Hindlimb muscle (tissue), 1 donor: ENCODE data around the gene SAMD9L. TPM values are rescaled to one million over a fixed set of nuclear protein-coding genes. Genes with fewer than 3 reads are reported as not detected.

ENCODE experiments used
- DNase-seq: peaks from one replicate; pipeline ENCODE4 v3.0.0-alpha.2; 2013
- polyA plus RNA-seq: library from polyadenylated mRNA; unstranded; fragments of 120-200 nt; gene quantifications from one replicate; pipeline ENCODE4 v1.2.1, GENCODE V29; 2013; ENCODE audit not compliant: insufficient read length

The SAMD9L gene
- polyA plus RNA-seq, result 4.8 TPM

DNA sequence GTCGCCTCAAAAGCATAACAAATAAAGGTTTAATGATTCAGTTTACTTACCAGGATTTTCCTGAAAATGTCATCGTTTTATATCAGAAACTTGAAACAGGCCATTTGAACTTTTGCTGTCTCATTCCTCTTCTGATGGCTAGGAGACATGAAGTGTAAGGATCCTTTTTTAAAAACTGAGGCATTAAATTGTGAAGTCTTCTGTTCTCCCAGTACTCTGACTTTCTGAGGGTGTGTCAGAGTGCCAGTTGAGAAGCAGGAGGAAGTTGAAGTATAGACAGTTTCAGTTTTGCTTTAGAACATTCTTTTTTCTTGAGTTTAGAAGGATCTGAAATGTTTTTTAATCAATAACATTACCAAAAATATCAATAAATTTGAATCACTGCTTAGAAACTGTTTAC lies at the start of gene SAMD9L:
TSS of gene SAMD9L (minus strand) at position 242 of the 400 bp plus-strand sequence. CDS start 12,414 bp downstream, outside the sequence.
- peak; percentile 28 for DNase-seq

DNA sequence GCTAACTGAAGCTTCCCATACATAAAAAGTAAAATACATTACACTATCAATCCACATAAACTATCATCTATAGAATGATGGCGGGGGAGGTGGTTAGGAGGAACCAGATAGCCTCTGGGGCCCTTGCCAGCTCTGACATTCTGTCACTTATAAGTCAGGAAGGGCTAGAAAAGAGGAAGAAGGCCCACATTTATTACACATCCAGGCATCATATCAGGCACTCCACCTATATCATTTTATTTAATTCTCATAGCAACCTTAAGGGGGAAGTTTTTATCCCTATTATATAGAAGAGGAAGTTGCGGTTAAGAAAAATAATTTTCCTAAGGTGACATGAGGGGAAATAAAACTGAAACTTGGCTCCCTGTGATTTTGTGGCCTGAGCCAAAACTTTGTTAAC lies 48.2 kb upstream of the SAMD9L start:
- DNase-seq, result no peak

DNA sequence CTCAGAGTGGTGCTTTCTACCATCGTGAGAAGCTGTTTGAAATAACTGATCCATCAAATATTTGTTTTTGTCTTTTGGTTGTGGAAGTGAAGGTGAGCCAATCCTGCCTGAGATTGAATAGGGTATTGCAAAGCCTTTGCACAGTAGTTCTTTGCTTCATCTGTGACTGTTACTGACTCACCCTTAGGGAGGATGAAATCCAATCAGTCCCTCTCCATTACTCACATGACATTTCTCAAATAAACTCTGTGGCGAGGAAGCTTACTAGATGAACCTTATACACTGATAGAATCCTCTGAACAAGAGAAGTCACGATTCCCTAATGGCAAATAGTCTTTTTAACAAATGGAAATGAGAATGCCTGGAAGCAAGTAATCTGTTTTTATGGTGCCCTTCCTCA lies 46.2 kb upstream of the SAMD9L start:
- no peak for DNase-seq

DNA sequence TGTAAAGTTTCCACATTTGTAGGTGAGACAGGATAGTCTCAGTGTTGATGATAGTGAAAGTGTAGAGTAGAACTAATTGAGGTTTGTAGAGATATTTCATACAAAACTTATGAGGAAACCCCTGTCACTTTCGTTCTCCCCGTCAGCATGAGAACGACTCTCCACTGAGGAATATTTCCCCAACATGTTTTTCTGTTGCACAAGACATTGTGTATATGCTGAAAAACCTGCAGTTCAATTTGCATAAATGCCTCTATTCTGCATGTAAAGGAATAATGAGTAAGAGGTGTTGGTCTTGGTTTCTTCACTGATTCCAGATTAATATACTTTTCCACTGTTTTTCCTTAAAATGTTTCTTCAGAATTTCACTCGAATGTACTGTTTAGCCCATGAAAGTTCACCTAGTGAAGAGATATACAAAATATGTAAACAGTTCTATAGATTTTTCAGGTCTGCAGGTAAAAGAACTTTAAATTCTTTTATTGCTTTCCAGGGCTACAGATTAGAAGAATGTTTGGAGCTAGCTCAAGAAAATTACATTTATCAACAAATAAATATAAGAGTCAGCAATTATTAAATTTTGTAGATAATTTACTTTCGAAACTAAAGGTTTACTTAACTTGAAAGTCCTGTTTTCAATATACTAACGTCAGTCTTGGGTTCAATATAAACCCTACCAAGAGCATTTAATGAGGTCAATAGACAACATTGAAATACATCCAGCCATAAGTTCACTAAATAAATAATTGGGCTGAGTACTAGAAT lies 40.9 kb upstream of the SAMD9L start:
- DNase-seq, result no peak

DNA sequence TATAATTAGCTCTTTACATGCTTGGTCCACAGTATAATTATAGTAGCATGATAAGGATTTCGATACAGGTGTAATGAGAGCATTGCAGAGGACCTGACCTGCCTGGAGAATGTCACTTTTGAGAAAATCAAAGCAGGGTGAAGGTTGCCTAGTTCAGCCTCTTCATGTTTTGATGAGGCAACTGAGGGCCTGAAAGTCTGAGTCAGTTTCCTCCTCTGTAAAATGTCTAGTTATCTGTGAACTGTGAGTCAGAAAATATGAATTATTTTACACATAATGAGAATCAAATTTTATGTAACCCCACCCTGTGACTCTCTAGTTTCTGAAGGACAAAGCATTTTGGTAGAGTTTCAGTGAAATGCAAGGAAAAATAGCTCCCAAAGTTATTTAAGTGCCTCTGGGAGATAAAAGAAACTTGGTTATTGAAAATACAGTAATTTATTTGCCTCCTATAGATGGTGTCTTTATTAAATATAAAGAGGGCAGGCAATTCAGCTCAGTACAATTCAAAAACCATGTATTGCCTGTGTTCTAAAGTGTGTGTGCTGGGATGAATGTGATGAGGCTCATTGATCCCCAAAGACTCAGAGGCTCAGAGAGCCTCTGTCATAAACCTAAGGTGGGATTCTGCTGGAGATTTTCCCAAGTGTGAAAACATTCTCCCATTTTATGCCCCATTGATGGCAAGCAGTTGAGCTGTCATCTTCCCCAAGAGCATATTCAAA lies 37.3 kb upstream of the SAMD9L start:
- no peak for DNase-seq

DNA sequence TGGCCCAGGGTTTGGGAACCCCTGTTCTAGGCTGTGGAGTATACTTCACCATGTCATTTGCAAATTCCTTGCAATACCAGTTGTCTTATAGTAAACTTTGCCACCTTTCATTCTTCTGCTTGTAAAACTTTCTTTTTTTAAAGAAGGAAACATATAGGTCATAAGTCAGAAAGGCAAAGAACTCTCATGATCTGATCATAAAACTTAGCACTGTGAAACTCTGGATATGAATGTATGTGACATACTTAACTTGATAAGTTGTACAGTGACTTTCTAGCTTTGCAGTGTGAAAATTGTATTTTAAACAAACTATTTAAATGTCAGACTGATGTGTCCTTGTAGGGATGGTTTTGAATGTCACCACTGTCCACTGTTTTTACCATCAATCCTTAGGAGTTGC lies 31.0 kb upstream of the SAMD9L start:
- DNase-seq, result no peak

DNA sequence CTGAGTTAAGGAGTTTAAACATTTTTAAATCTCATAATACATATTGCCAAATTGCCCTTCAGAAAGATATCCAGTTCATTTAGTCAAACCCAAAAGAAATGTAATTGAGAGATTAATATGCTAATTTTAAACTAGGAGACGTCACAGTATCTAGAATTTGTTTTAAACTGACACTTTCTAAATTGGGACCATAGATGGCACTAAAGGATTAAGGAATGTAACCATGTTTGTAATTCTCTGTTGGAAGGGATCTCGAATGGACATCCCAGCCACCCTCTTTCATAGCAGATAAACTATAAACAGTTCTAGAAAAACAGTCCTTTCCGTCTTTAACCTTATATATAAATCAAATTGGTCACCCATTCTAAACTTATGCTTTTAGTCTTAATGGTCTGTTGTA lies 30.0 kb upstream of the SAMD9L start:
- DNase-seq, result no peak

DNA sequence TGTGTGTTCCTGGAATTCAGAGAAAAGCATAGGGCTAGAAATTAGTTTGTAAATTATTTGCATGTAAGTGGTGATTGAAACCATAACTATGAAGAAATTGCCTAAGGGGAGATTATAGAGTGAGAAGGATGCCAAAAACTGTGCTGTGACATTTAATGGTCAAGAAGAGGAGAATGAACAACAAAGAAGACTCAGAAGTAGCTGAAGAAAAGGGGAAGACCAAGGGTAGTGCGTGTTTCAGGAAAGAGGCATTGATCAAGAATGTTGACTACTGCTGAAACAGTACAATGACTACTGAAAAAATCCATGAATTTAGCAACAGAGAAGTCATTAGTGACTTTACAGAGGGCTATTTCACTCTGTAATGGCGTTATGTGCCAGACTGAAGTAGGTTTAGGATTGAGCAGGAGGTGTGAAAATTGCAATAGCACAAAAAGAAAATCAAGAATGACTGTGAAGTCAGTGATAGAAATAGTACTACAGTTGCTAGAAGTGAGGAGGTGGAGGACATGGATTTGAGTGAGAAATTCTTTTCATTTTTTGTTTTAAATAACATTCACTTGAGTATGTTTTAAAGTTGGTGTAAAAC lies 28.9 kb upstream of the SAMD9L start:
- no peak for DNase-seq

DNA sequence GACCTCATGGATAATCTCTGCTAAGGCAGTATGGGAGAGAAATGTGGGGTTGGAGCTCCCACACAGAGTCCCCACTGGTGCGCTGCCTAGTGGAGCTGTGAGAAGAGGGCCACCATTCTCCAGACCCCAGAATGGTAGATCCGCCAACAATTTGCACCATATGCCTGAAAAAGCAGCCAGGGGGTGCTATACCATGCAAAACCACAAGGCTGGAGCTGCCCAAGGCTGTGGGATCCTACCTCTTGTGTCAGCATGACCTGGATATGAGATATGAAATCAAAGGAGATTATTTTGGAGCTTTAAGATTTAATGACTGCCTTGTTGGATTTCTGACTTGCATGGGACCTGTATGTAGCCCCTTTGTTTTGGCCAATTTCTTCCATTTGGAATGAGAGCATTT lies 27.0 kb upstream of the SAMD9L start:
- DNase-seq, result no peak

DNA sequence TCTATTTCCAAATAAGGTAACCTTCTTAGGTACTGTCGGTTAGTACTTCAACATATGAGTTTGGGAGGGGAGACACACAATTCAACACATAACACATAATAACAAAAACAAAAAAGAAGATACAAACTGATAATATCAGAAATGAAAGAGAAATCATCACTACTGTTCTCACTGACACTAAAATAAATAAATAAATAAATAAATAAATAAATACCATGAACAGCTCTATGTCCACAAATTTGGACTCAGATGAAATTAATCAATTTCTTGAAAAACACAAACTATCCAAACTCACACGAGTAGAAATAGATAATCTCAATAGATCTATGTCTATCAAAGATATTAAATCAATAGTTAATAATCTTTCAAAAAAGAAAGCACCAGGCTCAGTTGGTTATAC lies 24.5 kb upstream of the SAMD9L start:
- DNase-seq, result no peak

DNA sequence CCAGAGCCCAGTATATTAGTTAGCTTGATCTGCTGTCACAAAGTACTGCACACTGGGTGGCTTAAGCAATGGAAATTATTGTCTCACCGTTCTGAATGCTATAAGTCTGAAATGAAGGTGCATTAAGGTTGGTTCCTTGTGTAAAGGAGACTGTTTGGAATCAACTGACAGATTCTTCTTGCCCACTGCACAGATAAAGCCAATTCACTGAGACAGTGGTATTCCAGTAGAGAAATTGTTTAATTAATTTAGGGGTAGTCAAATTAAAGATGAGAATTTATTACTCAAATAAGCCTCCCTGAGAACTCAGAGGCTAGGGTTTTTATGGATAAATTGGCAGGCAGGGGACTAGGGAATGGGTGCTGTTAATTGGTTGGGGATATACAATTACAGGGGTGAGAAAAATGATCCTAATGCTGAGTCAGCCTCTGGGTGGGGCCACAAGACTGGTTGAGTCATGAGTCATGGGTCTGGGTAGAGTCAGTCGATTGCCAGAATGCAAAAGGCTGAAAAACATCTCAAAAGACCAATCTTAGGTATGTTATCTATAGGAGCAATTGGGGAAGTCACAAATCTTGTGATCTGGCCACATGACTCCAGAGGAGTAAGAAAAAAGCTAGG lies 23.5 kb upstream of the SAMD9L start:
- DNase-seq, result no peak

DNA sequence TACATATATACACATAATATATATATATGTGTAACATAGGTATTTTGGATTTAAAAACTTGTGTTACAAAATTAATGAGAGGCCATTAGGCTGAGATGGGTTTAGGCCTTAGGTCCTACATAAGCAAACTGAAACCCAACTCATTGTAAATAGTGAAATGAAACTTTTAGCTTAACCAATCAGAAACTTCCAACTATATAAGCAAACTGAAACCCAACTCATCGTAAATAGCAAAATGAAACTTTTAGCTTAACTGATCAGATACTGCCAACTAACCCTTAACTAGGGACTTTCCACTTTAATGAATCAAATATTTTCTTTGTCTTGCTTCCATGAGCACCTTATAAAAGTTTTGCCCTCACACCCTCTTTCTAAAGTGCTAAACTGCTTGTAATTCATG lies 17.3 kb upstream of the SAMD9L start:
- DNase-seq, result no peak

DNA sequence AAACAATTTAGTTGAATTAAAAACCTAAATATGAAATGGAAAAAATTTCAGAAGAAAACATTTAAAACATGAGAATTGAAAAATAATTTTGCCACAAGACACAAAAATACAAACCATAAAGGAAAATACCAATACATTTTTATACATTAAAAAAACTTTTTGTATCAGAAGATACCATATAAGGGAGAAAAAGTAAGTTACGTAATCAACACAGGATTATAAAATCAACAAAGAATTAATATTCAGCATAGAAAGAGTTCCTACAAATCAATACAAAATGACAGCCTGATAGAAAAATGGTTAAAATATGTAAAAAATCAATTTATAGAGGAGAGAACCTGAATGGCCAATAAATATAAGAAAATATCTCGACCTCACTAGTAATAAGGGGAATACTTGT lies 16.6 kb upstream of the SAMD9L start:
- no peak for DNase-seq

DNA sequence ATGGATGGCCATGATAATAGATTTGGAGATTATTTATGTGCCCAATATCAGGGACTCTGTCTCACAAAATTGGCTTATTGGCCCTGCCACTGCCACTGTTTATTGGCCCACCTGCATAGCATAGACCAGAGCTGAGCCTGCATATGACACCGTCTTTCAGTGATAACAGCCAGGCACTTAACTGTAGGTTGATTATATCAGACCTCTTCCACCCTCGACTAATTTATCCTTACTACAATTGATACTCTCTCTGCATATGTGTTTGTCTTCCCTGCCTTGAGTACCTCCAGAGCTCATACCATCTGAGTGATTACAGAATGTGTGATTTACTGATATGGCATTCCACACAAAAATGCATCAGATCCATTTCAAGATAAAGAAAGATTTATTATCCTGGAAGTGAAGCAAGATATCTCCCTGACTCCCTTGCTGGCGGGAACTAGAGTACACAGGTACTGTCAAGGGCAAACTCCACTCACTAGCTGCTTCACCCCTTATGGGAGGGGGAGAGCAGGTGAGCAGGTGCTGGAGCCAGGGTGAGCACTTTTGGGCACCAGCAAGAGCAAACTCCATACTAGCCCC lies 13.1 kb upstream of the SAMD9L start:
- DNase-seq, result no peak

DNA sequence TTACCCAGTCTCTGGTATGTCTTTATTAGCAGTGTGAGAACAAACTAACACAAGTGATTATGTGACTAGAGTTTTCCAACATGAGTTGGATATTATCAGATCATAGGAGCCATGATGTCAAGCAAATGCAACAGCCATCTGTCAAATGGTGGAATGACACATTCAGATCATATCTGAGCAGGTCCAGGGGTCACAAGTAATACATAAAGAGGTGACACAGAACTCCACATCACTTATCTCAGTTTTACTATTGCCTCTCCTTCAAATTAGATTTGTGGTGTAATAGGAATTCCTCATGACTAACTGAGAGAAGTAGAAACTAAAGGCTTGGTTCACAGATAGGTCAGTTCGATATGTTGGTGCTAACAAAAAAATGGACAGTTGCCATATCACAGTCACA lies 12.2 kb upstream of the SAMD9L start:
- DNase-seq, result no peak

DNA sequence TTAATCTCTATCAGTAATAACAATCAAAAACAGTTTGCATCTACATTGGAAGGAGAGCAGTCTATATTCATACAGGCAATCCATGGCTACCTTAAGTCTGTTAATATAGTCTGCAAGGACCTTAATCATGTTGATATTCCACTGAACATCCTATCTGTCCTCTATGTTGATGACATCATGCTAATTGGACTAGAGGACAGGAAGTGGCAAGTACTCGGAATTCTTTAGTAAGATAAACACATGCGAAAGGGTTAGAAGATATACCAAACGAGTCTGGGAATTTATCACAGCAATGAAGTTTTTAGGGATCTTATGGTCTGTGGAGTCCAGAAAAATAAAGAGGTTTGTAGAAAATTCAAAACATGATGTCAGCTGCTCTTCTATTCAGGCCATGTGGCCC lies 11.3 kb upstream of the SAMD9L start:
- no peak for DNase-seq

DNA sequence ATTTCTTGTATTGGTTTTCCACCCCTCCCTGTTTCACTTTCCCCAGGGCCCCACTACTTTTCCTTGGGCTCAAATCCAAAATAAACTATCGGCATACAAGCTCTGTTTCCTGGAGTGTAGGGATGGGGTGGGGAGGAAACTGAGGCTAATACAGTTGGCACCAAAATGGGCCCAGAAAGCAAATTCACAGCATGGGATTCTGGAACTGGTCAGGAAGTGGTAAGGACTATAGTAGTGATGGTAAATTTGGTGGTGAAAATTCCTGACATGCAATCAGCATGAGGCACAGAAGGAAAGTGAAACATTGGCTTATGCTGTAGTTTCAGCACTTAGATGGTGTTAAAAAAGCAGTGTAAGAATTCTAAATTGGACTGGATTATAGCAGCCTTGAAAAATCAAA lies 8.7 kb upstream of the SAMD9L start:
- DNase-seq, result no peak

DNA sequence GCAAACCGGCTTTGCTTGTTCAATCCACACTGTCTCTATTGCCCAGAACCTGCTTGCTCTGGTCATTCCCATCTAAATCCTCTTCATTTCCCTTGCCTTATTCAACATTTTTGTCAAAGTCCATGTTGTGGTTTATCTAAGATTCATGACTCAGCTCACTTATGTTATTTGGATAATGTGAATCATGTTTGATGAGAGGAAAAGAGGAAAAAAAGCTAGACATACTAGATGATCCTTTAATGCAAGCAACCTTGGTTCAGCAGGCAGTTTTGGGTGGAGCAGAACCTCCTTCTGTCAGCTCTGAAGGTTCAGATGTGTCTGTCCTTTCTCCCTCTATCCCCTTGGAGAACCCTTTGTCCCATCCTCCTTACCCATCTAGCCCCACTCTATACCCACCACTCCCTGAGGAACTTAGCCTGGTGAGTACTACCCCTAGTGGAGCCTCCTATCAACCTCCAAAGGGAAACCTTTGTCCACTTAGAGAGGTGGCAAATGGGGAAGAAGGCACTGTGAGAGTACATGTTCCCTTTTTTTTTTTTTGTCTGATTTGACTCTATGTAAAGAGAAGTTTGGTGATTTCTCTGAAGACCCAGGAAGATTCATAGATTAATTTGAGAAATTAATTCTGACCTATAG lies 2.1 kb upstream of the SAMD9L start:
- no peak for DNase-seq

DNA sequence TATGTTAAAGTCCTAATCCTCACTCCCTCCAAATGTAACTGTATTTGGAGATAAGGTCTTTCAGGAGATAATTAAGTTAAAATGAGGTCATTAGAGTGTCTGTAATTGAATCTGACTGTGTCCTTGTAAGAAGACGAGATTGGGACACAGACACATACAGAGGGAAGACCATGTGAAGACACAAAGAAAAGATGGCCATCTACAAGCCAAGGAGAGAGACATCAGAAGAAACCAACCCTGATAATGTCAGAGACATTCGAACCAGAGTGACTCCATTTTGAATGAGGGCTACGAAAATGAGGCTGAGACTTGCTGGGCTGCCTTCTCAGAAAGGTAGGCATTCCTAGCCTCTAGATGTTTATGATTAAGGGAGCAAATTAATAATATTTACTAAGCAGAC lies 542 bp upstream of the SAMD9L start:
- no peak for DNase-seq

DNA sequence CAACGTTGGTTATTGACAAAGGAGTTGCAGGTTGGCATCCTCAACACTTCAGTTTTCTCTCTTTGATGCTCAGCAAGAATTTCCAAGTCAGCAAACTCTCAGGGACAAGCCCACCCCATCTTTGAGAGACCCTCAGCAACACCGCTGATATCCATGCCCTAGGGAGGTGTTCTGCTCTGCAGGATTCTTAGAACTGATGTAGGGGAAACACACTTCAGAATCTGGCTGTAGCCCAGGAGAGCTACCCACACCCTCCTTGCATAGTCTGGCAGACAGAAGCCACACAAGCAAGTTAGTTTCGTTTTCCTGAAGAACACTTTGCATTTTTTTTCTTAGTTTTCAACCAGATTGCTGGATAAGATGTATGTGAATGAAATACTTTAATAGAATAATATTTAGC lies 822 bp downstream of the SAMD9L start:
- DNase-seq, result peak; percentile 54

DNA sequence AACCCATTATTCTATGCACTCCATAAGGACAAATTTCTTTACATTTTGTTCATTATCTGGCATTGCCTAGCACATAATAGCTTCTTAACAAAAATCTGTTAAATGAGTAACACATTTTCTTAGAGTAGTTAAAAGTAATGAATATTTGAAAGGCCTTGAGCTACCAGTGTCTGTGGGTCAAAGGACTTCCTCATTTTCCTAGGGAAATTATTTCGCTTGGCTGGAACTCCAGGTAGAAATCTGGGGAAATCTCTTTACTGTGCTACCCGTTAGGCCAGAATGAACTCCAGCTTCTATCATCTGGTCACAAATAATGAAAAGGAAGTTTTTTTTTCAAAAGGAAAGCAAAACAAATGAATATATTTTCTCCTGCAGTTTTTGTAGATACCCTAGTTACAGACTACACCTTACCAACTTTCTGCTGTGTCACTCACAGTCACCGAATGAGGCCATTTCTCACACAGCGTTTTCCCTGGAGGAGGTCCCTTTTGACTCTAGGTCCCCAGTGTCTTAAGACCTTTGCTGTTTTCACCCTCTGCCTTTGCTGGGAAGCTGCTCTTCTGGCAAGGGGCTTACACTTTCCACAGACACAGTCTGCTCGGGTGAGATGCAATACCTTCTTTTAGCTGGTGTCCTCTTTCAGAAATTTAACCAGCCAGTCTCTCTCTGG lies 1.6 kb downstream of the SAMD9L start:
- DNase-seq, result peak; percentile 46

DNA sequence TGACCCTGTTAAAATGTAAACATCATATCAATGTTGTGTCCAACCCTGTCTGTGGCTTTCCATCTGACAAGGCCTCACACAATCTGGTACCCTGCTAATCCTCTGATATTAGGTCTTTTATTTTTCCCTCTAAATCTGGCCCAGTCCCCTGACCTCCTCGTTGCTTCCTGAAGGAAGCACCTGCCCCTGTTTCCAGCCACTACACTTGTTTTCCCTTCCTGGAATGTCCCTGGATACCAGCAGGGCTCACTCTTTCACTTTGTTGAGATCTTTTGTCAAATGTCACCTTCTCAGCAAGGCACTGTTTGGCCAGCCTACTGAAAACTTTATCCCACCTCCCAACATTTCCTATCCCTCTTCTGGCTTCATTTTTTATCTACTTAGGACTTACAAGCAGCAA lies 2.1 kb downstream of the SAMD9L start:
- DNase-seq, result no peak
